OCI-LY7 (cell line): ENCODE measurements around the gene DDX55. TPM values are rescaled to one million over a fixed set of nuclear protein-coding genes. Genes with fewer than 3 reads are reported as not detected.
A peak's percentile ranks its signal among the peaks of the same experiment; 100 is the strongest.

Source experiments
- BruUV-seq: library from RNA; stranded (reverse); fragments of 400-500 nt; replicated peaks from 2 replicates; lab custom pipeline; 2021; lab: Mats Ljungman, UMichigan
- CTCF ChIA-PET: fragments of 300-600 bp; sonication (Branson Sonifier 250); formaldehyde crosslinking; loops from one replicate; lab custom pipeline; 2022; ENCODE audit warnings: antibody characterized with exemption; ENCODE audit not compliant: unreplicated experiment; lab: Charles Lee
- POLR2A ChIA-PET: fragments of 300-600 bp; sonication (Branson Sonifier 250); formaldehyde crosslinking; loops from one replicate; lab custom pipeline; 2022; ENCODE audit warnings: antibody characterized with exemption; lab: Charles Lee
- DNase-seq: peaks from one replicate; pipeline ENCODE4 v3.0.0-alpha.2; 2015; ENCODE audit warnings: low spot score
- H2AFZ ChIP-seq: fragments of 200-600 bp; sonication (generic), shearing (Covaris generic); 2 replicates; pipeline ENCODE4 v1.6.1; 2014; ENCODE audit warnings: mild to moderate bottlenecking, antibody characterized with exemption, low read length, moderate library complexity
- H3K27ac ChIP-seq: fragments of 200-600 bp; sonication (generic); 2 replicates; pipeline ENCODE4 v1.5.1; 2014; ENCODE audit warnings: mixed run types, low read depth, mild to moderate bottlenecking, moderate library complexity, low read length, inconsistent platforms; ENCODE audit not compliant: poor library complexity, severe bottlenecking
- H3K36me3 ChIP-seq: fragments of 200-600 bp; sonication (generic); 2 replicates; pipeline ENCODE4 v1.6.1; 2014; ENCODE audit warnings: mild to moderate bottlenecking, antibody characterized with exemption, low read length, moderate library complexity, mixed read lengths; ENCODE audit not compliant: insufficient read depth
- H3K4me1 ChIP-seq: fragments of 200-600 bp; sonication (generic); 2 replicates; pipeline ENCODE4 v1.5.1; 2014; ENCODE audit warnings: mild to moderate bottlenecking, low read length; ENCODE audit not compliant: insufficient read depth, poor library complexity, severe bottlenecking
- H3K4me2 ChIP-seq: fragments of 200-600 bp; sonication (generic); 2 replicates; pipeline ENCODE4 v1.6.1; 2014; ENCODE audit warnings: mild to moderate bottlenecking, low read length
- H3K4me3 ChIP-seq: fragments of 200-600 bp; sonication (generic); 2 replicates; pipeline ENCODE4 v1.5.1; 2014; ENCODE audit warnings: mild to moderate bottlenecking, low read depth, low read length; ENCODE audit not compliant: poor library complexity, severe bottlenecking
- H3K79me2 ChIP-seq: fragments of 200-600 bp; sonication (generic); 2 replicates; pipeline ENCODE4 v1.6.1; 2016; ENCODE audit warnings: low read depth, mild to moderate bottlenecking, low read length, moderate library complexity, mixed read lengths; ENCODE audit not compliant: insufficient read depth
- H3K9me2 ChIP-seq: fragments of 200-600 bp; sonication (generic); 2 replicates; pipeline ENCODE4 v1.6.1; 2016; ENCODE audit warnings: mild to moderate bottlenecking, low read length, mixed read lengths; ENCODE audit not compliant: insufficient read depth
- H3K9me3 ChIP-seq: fragments of 200-600 bp; sonication (generic); 2 replicates; pipeline ENCODE4 v1.6.1; 2014; ENCODE audit warnings: mild to moderate bottlenecking, mixed run types, low read length, mixed read lengths
- H4K20me1 ChIP-seq: fragments of 200-600 bp; sonication (generic); 2 replicates; pipeline ENCODE4 v1.6.1; 2014; ENCODE audit warnings: mild to moderate bottlenecking, antibody characterized with exemption, low read length, moderate library complexity, mixed read lengths; ENCODE audit not compliant: insufficient read depth
- CTCF ChIP-seq: fragments of 200-600 bp; sonication (generic); conservative IDR thresholded peaks from 2 replicates; pipeline ENCODE4 v1.5.1; 2014; ENCODE audit warnings: mild to moderate bottlenecking, antibody characterized with exemption, low read length, moderate library complexity, mixed read lengths
- EZH2phosphoT487 ChIP-seq: fragments of 200-600 bp; sonication (generic); IDR thresholded peaks from 2 replicates; pipeline ENCODE4 v1.6.1; 2018; ENCODE audit warnings: low read depth, borderline replicate concordance, mild to moderate bottlenecking, mixed run types, antibody characterized with exemption, low read length, moderate library complexity, mixed read lengths
- intact Hi-C: fragments of 100-400 bp; cut with micrococcal nuclease; formaldehyde crosslinking; loops from one replicate; pipeline ENCODE4 v1.10.0; 2022; ENCODE audit not compliant: unreplicated experiment
- total RNA-seq, 2 experiments: library from RNA; depleted of rRNA in 1 of 2; stranded (reverse); fragments of >200 nt in 1 of 2; shearing (Covaris generic) in 1 of 2; gene quantifications; 2 replicates each; pipeline ENCODE4 v1.2.3, GENCODE V29; 2014 to 2022

The DDX55 gene
- total RNA-seq, 2 experiments from 2014 or later: 48.7 to 56.6 TPM

GRCh38 chr12:123559468-123559867, 42.4 kb upstream of the DDX55 start:
- intact Hi-C loops: no loop called here
- no peaks in the 10 kb centered on the region for H3K9me3 ChIP-seq
- H3K4me1 ChIP-seq: no peaks in the 10 kb centered on the region
- H3K27ac ChIP-seq: no peak overlapping the region
- no peaks in the 10 kb centered on the region for H3K36me3 ChIP-seq
- no peak overlapping the region for H2AFZ ChIP-seq
- CTCF ChIA-PET: no interaction called here
- DNase-seq: no peak
- no peaks in the 10 kb centered on the region for H3K9me2 ChIP-seq
- H3K4me2 ChIP-seq: no peak overlapping the region
- no peaks in the 10 kb centered on the region for H3K79me2 ChIP-seq
- H4K20me1 ChIP-seq: no peaks in the 10 kb centered on the region
- no peak overlapping the region for H3K4me3 ChIP-seq
- POLR2A ChIA-PET: interaction anchor here (0.6 to 1.0 kb wide), 4 partner anchors 11 to 1547 kb away, joined by 3 read pairs; no protein-coding TSS in a partner anchor
- TF ChIP-seq CTCF: no peak
- TF ChIP-seq EZH2phosphoT487: no peak
- BruUV-seq: no TSS peak

- Histone ChIP-seq H3K9me3 (no peaks in the 10 kb centered on the region), H3K9me2 (no peaks in the 10 kb centered on the region), H3K27ac (no peak overlapping the region), H2AFZ (peak overlapping the region; percentile 65), H4K20me1 (no peaks in the 10 kb centered on the region), H3K4me1 (peaks cover 10% of the 10 kb centered on the region), H3K4me3 (no peak overlapping the region), H3K4me2 (no peak overlapping the region), H3K79me2 (no peaks in the 10 kb centered on the region), H3K36me3 (no peaks in the 10 kb centered on the region)
- BruUV-seq: no TSS peak
- intact Hi-C loops: no loop called here
- ChIA-PET POLR2A (interaction anchor here (0.8 kb wide), 1 partner anchor 395 kb away, joined by 3 read pairs; no protein-coding TSS in a partner anchor), CTCF (no interaction called here)
- no peak for DNase-seq
- TF ChIP-seq EZH2phosphoT487 (no peak), CTCF (no peak)
Measured at GRCh38 chr12:123571343-123571813, 30.5 kb upstream of the DDX55 start.

GRCh38 chr12:123572391-123572790, 29.5 kb upstream of the DDX55 start:
- Histone ChIP-seq H3K27ac (no peak overlapping the region), H3K4me1 (peaks cover 10% of the 10 kb centered on the region), H4K20me1 (no peaks in the 10 kb centered on the region), H3K9me2 (no peaks in the 10 kb centered on the region), H3K9me3 (no peaks in the 10 kb centered on the region), H2AFZ (no peak overlapping the region), H3K4me2 (no peak overlapping the region), H3K36me3 (no peaks in the 10 kb centered on the region; the same call in 1 of the 2 replicates), H3K4me3 (no peak overlapping the region), H3K79me2 (no peaks in the 10 kb centered on the region)
- no peak for DNase-seq
- no peak for TF ChIP-seq EZH2phosphoT487
- TF ChIP-seq CTCF: no peak
- ChIA-PET POLR2A (interaction anchor here (0.6 to 0.9 kb wide), 2 partner anchors 15 to 265 kb away, joined by 3 to 7 read pairs; no protein-coding TSS in a partner anchor), CTCF (no interaction called here)
- BruUV-seq: no TSS peak
- intact Hi-C loops: no loop called here
